K562 (cell line): Measurements from ENCODE around the gene GUK1. TPM values are rescaled to one million over a fixed set of nuclear protein-coding genes. Genes with fewer than 3 reads are reported as not detected.
A peak's percentile ranks its signal among the peaks of the same experiment; 100 is the strongest.

Experiments used
- CBFA2T2 ChIP-seq: fragments of 450-650 bp; conservative IDR thresholded peaks from 2 replicates; pipeline ENCODE4 v1.6.1; 2017; ENCODE audit warnings: mild to moderate bottlenecking
- CCAR2 ChIP-seq: fragments of 200-400 bp; formaldehyde crosslinking; IDR thresholded peaks from 2 replicates; pipeline ENCODE4 v1.6.1; 2017; ENCODE audit warnings: mild to moderate bottlenecking, low read depth, low read length
- DNMT1 ChIP-seq: fragments of 450-650 bp; IDR thresholded peaks from 2 replicates; pipeline ENCODE4 v1.6.1; 2016; ENCODE audit warnings: antibody characterized with exemption, mild to moderate bottlenecking
- LARP7 ChIP-seq: fragments of 450-650 bp; IDR thresholded peaks from 2 replicates; pipeline ENCODE4 v1.6.1; 2016
- MIER1 ChIP-seq: fragments of 450-650 bp; IDR thresholded peaks from 2 replicates; pipeline ENCODE4 v1.6.1; 2016; ENCODE audit warnings: antibody characterized with exemption, mild to moderate bottlenecking, low read depth
- PTTG1 ChIP-seq: fragments of 450-650 bp; IDR thresholded peaks from 2 replicates; pipeline ENCODE4 v1.6.1; 2016; ENCODE audit warnings: low read depth, mild to moderate bottlenecking, missing genetic modification characterization, missing compliant biosample characterization
- RB1 ChIP-seq: fragments of 450-650 bp; IDR thresholded peaks from 2 replicates; pipeline ENCODE4 v1.6.1; 2017; ENCODE audit warnings: low read depth, mild to moderate bottlenecking
- RNF2 ChIP-seq: sonication (generic); IDR thresholded peaks from 2 replicates; pipeline ENCODE4 v1.6.1; 2016
- SIRT6 ChIP-seq: IDR thresholded peaks from one replicate; pipeline ENCODE4 v1.6.1; 2012; ENCODE audit warnings: low read depth, mild to moderate bottlenecking, control low read depth, inconsistent platforms, low read length, moderate library complexity
- TCF7L2 ChIP-seq: fragments of 150-350 bp; IDR thresholded peaks from 2 replicates; pipeline ENCODE4 v1.6.1; 2016; ENCODE audit warnings: low read depth, mild to moderate bottlenecking, low read length, moderate library complexity
- TEAD1 ChIP-seq, 2 experiments: fragments of 450-650 bp in 1 of 2; sonication (generic) in 1 of 2; formaldehyde crosslinking; IDR thresholded peaks; 2 replicates each; pipeline versions ENCODE4 v1.4.0 to v1.8.0; 2020 to 2022; ENCODE audit warnings: mild to moderate bottlenecking in 2 of 2, missing genetic modification reagents in 1 of 2
- YY1 ChIP-seq, 3 experiments: IDR thresholded peaks; 2 replicates each; pipeline ENCODE4 v1.6.1; 2011; ENCODE audit warnings: low read length in 2 of 3, mild to moderate bottlenecking in 2 of 3, moderate library complexity in 2 of 3, borderline replicate concordance in 1 of 3, control low read depth in 1 of 3, low read depth in 1 of 3; ENCODE audit not compliant: insufficient read depth in 3 of 3, insufficient replicate concordance in 2 of 3, control insufficient read depth in 1 of 3, insufficient read length in 1 of 3; ENCODE audit errors: extremely low read depth in 1 of 3
- ZFP30 ChIP-seq: fragments of 250-450 bp; sonication (Bioruptor Pico); IDR thresholded peaks from 2 replicates; pipeline ENCODE4 v1.8.0; 2022; ENCODE audit warnings: moderate library complexity, mild to moderate bottlenecking, inconsistent platforms, borderline replicate concordance
- ZNF217 ChIP-seq: sonication (generic); formaldehyde crosslinking; IDR thresholded peaks from 2 replicates; pipeline ENCODE4 v1.8.0; 2022; ENCODE audit warnings: mild to moderate bottlenecking, missing genetic modification reagents
- ZNF232 ChIP-seq: sonication (generic); formaldehyde crosslinking; IDR thresholded peaks from 2 replicates; pipeline ENCODE4 v1.8.0; 2022; ENCODE audit warnings: mild to moderate bottlenecking, missing genetic modification reagents
- ZNF584 ChIP-seq: fragments of 200-800 bp; sonication (Bioruptor generic); IDR thresholded peaks from 2 replicates; pipeline ENCODE4 v1.6.1; 2016; ENCODE audit warnings: low read depth, mild to moderate bottlenecking, missing genetic modification characterization, missing compliant biosample characterization
- ZNF668 ChIP-seq: fragments of 250-450 bp; sonication (Bioruptor Pico); IDR thresholded peaks from 2 replicates; pipeline ENCODE4 v1.8.0; 2022; ENCODE audit warnings: mild to moderate bottlenecking, inconsistent platforms
- polyA plus RNA-seq, 8 experiments: library from polyadenylated mRNA; depleted of rRNA in 4 of 8; stranded (reverse) in 5 of 8; unstranded in 3 of 8; fragments of >200 nt; fragmentation: Nextera tagmentation in 2 of 8; fragmentation: Illumina TruSeq in 1 of 8; extraction: Ambion mirVana in 2 of 8; extraction: Trizol in 1 of 8; gene quantifications; 2 replicates each; pipeline versions ENCODE4 v1.2.1 to v1.2.3, GENCODE V29; 2011 to 2014; ENCODE audit warnings: inconsistent platforms in 1 of 8, missing spikeins in 1 of 8
- total RNA-seq, 7 experiments: library from RNA; depleted of rRNA in 6 of 7; stranded (reverse); fragments of >200 nt in 6 of 7; fragmentation: Illumina TruSeq in 2 of 7; extraction: Trizol in 2 of 7; gene quantifications; 2 replicates each; pipeline versions ENCODE4 v1.2.1 to v1.2.3, GENCODE V29; 2011 to 2021; ENCODE audit warnings: low replicate concordance in 1 of 7
- TF ChIP-seq, protein P1 (sequence below), 2 experiments: fragments of 450-650 bp in 1 of 2; sonication (generic) in 1 of 2; formaldehyde crosslinking in 1 of 2; IDR thresholded peaks; 2 replicates each; pipeline versions ENCODE4 v1.7.1 to v1.9.0; 2016 to 2022; ENCODE audit warnings: inconsistent platforms in 1 of 2, mild to moderate bottlenecking in 1 of 2, missing genetic modification reagents in 1 of 2

GUK1 gene
- total and polyA plus RNA-seq, 9 of the 15 experiments (the other 6 are each of a cell fraction or from before 2014, with no cell fraction given), result 7.0 to 331 (median 132) TPM

DNA sequence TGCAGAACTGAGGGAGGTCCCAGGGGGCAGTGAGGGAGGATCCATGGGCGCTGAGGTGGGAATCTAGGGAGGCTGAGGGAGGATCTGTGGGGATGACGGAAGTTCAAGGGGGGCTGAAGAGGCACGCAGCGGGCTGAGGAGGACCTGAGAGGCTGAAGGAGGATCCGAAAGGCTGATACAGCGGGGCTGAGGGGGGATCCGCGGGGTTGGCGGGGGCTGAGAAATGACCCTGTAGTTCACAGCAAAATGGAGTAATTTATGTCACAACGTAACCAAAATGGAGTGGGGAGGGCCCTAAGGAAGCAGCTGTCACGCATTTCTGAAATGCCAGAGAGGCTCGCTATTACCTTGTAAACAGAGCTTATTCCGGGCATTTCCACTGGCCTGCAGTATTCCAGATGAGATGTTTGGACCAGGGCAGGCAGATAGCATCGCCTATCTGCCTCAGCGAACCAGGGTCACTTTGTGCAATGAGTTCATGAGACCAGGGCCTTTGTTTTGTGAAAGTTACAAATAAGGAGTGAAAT, 30.1 kb upstream of the GUK1 start (continued):
- TF ChIP-seq, protein P1, sequence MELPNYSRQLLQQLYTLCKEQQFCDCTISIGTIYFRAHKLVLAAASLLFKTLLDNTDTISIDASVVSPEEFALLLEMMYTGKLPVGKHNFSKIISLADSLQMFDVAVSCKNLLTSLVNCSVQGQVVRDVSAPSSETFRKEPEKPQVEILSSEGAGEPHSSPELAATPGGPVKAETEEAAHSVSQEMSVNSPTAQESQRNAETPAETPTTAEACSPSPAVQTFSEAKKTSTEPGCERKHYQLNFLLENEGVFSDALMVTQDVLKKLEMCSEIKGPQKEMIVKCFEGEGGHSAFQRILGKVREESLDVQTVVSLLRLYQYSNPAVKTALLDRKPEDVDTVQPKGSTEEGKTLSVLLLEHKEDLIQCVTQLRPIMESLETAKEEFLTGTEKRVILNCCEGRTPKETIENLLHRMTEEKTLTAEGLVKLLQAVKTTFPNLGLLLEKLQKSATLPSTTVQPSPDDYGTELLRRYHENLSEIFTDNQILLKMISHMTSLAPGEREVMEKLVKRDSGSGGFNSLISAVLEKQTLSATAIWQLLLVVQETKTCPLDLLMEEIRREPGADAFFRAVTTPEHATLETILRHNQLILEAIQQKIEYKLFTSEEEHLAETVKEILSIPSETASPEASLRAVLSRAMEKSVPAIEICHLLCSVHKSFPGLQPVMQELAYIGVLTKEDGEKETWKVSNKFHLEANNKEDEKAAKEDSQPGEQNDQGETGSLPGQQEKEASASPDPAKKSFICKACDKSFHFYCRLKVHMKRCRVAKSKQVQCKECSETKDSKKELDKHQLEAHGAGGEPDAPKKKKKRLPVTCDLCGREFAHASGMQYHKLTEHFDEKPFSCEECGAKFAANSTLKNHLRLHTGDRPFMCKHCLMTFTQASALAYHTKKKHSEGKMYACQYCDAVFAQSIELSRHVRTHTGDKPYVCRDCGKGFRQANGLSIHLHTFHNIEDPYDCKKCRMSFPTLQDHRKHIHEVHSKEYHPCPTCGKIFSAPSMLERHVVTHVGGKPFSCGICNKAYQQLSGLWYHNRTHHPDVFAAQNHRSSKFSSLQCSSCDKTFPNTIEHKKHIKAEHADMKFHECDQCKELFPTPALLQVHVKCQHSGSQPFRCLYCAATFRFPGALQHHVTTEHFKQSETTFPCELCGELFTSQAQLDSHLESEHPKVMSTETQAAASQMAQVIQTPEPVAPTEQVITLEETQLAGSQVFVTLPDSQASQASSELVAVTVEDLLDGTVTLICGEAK (IDR thresholded peaks at IDR 0.05), result 0 out of 2 replicates have a peak, but pooled peaks have one; percentile 29
- TF ChIP-seq, protein P1 (CRISPR knock-in tag; IDR thresholded peaks at IDR 0.05), result no peak
- TF ChIP-seq TEAD1 (CRISPR knock-in tag; IDR thresholded peaks at IDR 0.05) (0 out of 4 replicates have a peak, but pooled peaks of 1 of the 2 experiments have one; percentile 8), CCAR2 (no peak), ZNF232 (CRISPR knock-in tag) (0 out of 2 replicates have a peak, but pooled peaks have one; percentile 25), CBFA2T2 (no peak), MIER1 (no peak), ZNF584 (CRISPR knock-in tag) (peak; percentile 65; the same call in 1 of the 2 replicates), RNF2 (no peak), ZFP30 (CRISPR knock-in tag) (no peak), YY1 (IDR thresholded peaks at IDR 0.05; ENCODE audit: borderline replicate concordance in 1 of 3, control insufficient read depth in 1 of 3, extremely low read depth in 1 of 3, insufficient read depth in 3 of 3, insufficient read length in 1 of 3, insufficient replicate concordance in 2 of 3, low read depth in 1 of 3, low read length in 2 of 3) (peak in 1 of 3 experiments; percentile 66), TCF7L2 (no peak), ZNF217 (no peak), DNMT1 (no peak), RB1 (no peak), LARP7 (0 out of 2 replicates have a peak, but pooled peaks have one; percentile 8), PTTG1 (tag) (peak; percentile 53; the same call in 1 of the 2 replicates), ZNF668 (CRISPR knock-in tag) (no peak), SIRT6 (no peak)
